HEK293 (cell line): ENCODE measurements around the gene P2RX1.

Experiments
- CTCF ChIA-PET: fragments of 350-600 bp; formaldehyde crosslinking; extraction: SDS; loops from one replicate; lab custom pipeline; 2021; ENCODE audit warnings: antibody characterized with exemption; lab: Yijun Ruan, JAX
- POLR2A ChIA-PET: fragments of 300-600 bp; formaldehyde crosslinking; extraction: SDS; loops from one replicate; lab custom pipeline; 2020; ENCODE audit warnings: antibody characterized with exemption, inconsistent platforms; lab: Yijun Ruan, JAX
- H3K27ac ChIP-seq: fragments of 200-500 bp; sonication (Bioruptor generic); 2 replicates; pipeline ENCODE4 v1.5.1; 2014; ENCODE audit warnings: low read depth, low read length, control low read depth, inconsistent platforms; ENCODE audit errors: extremely low read depth
- H3K36me3 ChIP-seq, 2 experiments: fragments of 200-500 bp in 1 of 2; sonication (Bioruptor generic) in 1 of 2; 1 replicate in 1 of 2; 2 replicates in 1 of 2; pipeline ENCODE4 v1.5.1; 2014 to 2017; ENCODE audit warnings: inconsistent platforms in 2 of 2, low read length in 2 of 2; ENCODE audit not compliant: control insufficient read depth in 2 of 2, insufficient read depth in 1 of 2
- H3K4me1 ChIP-seq: fragments of 200-500 bp; sonication (Bioruptor generic); 2 replicates; pipeline ENCODE4 v1.5.1; 2014; ENCODE audit warnings: mild to moderate bottlenecking, low read length, inconsistent platforms; ENCODE audit not compliant: control insufficient read depth, insufficient read depth
- H3K4me3 ChIP-seq: 2 replicates; pipeline ENCODE4 v1.5.1; 2011; ENCODE audit warnings: low read depth, mild to moderate bottlenecking, control low read depth, low read length, moderate library complexity
- H3K9me3 ChIP-seq: fragments of 200-500 bp; sonication (Bioruptor generic); 2 replicates; pipeline ENCODE4 v1.5.1; 2014; ENCODE audit warnings: low read depth, low read length, inconsistent platforms; ENCODE audit not compliant: control insufficient read depth, insufficient read depth
- EGR2 ChIP-seq: fragments of 450-650 bp; formaldehyde crosslinking; IDR thresholded peaks from 2 replicates; pipeline ENCODE4 v1.5.1; 2016; ENCODE audit warnings: low read depth, missing biosample characterization, missing genetic modification characterization
- KLF7 ChIP-seq: fragments of 450-650 bp; formaldehyde crosslinking; IDR thresholded peaks from 2 replicates; pipeline ENCODE4 v1.5.1; 2016; ENCODE audit warnings: missing biosample characterization, missing genetic modification characterization, borderline replicate concordance
- MYNN ChIP-seq: fragments of 450-650 bp; formaldehyde crosslinking; IDR thresholded peaks from 2 replicates; pipeline ENCODE4 v1.5.1; 2016; ENCODE audit warnings: missing biosample characterization, missing genetic modification characterization, borderline replicate concordance
- SETDB1 ChIP-seq: IDR thresholded peaks from one replicate; pipeline ENCODE4 v1.6.1; 2017; ENCODE audit warnings: mild to moderate bottlenecking, low read length, moderate library complexity, mixed read lengths; ENCODE audit not compliant: insufficient read length
- SP3 ChIP-seq: fragments of 450-650 bp; formaldehyde crosslinking; IDR thresholded peaks from 2 replicates; pipeline ENCODE4 v1.5.1; 2016; ENCODE audit warnings: missing biosample characterization, missing genetic modification characterization
- YY2 ChIP-seq: fragments of 450-650 bp; formaldehyde crosslinking; IDR thresholded peaks from 2 replicates; pipeline ENCODE4 v1.5.1; 2016; ENCODE audit warnings: missing biosample characterization, missing genetic modification characterization
- ZBTB17 ChIP-seq: fragments of 450-650 bp; formaldehyde crosslinking; IDR thresholded peaks from 2 replicates; pipeline ENCODE4 v1.5.1; 2016; ENCODE audit warnings: missing biosample characterization, missing genetic modification characterization
- ZBTB20 ChIP-seq: fragments of 450-650 bp; formaldehyde crosslinking; IDR thresholded peaks from 2 replicates; pipeline ENCODE4 v1.5.1; 2016; ENCODE audit warnings: missing biosample characterization, missing genetic modification characterization
- ZNF138 ChIP-seq: fragments of 450-650 bp; formaldehyde crosslinking; IDR thresholded peaks from 2 replicates; pipeline ENCODE4 v1.5.1; 2016; ENCODE audit warnings: missing biosample characterization, missing genetic modification characterization, borderline replicate concordance
- ZNF274 ChIP-seq, 2 experiments: fragments of 200-500 bp in 1 of 2; fragments of 450-650 bp in 1 of 2; sonication (Bioruptor generic) in 1 of 2; formaldehyde crosslinking in 1 of 2; IDR thresholded peaks; 2 replicates each; pipeline versions ENCODE4 v1.5.1 to v1.6.1; 2014 to 2016; ENCODE audit warnings: borderline replicate concordance in 1 of 2, inconsistent platforms in 1 of 2, low read length in 1 of 2, missing biosample characterization in 1 of 2, missing genetic modification characterization in 1 of 2
- ZNF335 ChIP-seq: fragments of 450-650 bp; formaldehyde crosslinking; conservative IDR thresholded peaks from 2 replicates; pipeline ENCODE4 v1.5.1; 2016; ENCODE audit warnings: missing biosample characterization, missing genetic modification characterization
- ZNF341 ChIP-seq: fragments of 450-650 bp; formaldehyde crosslinking; IDR thresholded peaks from 2 replicates; pipeline ENCODE4; 2016; ENCODE audit warnings: low read depth, missing biosample characterization, missing genetic modification characterization
- ZNF548 ChIP-seq: fragments of 450-650 bp; formaldehyde crosslinking; IDR thresholded peaks from 2 replicates; pipeline ENCODE4 v1.5.1; 2016; ENCODE audit warnings: missing biosample characterization, missing genetic modification characterization
- ZNF654 ChIP-seq: fragments of 450-650 bp; formaldehyde crosslinking; IDR thresholded peaks from 2 replicates; pipeline ENCODE4 v1.5.1; 2016; ENCODE audit warnings: low read depth, missing biosample characterization, missing genetic modification characterization
- ZXDB ChIP-seq: fragments of 450-650 bp; formaldehyde crosslinking; IDR thresholded peaks from 2 replicates; pipeline ENCODE4 v1.5.1; 2016; ENCODE audit warnings: missing biosample characterization, missing genetic modification characterization
- TF ChIP-seq, protein P1 (sequence below): fragments of 450-650 bp; formaldehyde crosslinking; IDR thresholded peaks from 2 replicates; pipeline ENCODE4 v1.5.1; 2016; ENCODE audit warnings: missing biosample characterization, missing genetic modification characterization
- TF ChIP-seq, protein P2 (sequence below): fragments of 450-650 bp; formaldehyde crosslinking; IDR thresholded peaks from 2 replicates; pipeline ENCODE4 v1.5.1; 2016; ENCODE audit warnings: missing biosample characterization, missing genetic modification characterization, borderline replicate concordance
- TF ChIP-seq, protein P3 (sequence below): fragments of 450-650 bp; formaldehyde crosslinking; IDR thresholded peaks from 2 replicates; pipeline ENCODE4 v1.5.1; 2016; ENCODE audit warnings: missing biosample characterization, missing genetic modification characterization
- TF ChIP-seq, protein P4 (sequence below): fragments of 450-650 bp; IDR thresholded peaks from 2 replicates; pipeline ENCODE4 v1.5.1; 2018; ENCODE audit warnings: missing biosample characterization, mild to moderate bottlenecking, missing genetic modification characterization

The P2RX1 gene

DNA sequence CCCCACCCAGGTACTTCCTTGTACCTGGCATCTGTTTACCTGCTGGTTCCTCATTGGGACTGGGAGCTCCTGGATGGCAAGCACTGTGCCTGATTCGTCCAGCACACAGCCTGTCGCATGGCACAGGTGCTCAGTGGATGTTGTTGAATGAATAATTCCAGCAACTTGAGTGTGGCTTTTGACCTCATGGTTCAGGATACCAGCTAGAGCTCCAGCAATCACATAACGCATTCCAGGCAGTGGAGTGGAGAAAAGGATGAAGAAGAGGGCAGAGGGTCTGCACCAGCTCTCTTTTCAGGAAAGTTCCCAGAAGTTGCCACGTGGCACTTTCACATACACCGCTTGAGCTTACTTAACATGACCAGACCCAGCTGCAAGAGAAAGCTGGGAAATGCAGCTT, 22.1 kb downstream of the P2RX1 start:
- Histone ChIP-seq H3K4me1 (peaks cover 30% of the 10 kb centered on the region), H3K36me3 (no peaks in the 10 kb centered on the region), H3K4me3 (no peak overlapping the region), H3K27ac (no peak overlapping the region)
- ChIA-PET POLR2A (interaction anchor here (0.9 to 2.6 kb wide), 5 partner anchors 9 to 249 kb away, joined by 3 to 13 read pairs (median 3); partner anchors contain the start of genes CYB5D2 and NCBP3), CTCF (interaction anchor here (0.6 to 3.2 kb wide), 10 partner anchors 9 to 156 kb away, joined by 3 to 20 read pairs (median 4); partner anchors contain the start of gene NCBP3)
- TF ChIP-seq, protein P1, sequence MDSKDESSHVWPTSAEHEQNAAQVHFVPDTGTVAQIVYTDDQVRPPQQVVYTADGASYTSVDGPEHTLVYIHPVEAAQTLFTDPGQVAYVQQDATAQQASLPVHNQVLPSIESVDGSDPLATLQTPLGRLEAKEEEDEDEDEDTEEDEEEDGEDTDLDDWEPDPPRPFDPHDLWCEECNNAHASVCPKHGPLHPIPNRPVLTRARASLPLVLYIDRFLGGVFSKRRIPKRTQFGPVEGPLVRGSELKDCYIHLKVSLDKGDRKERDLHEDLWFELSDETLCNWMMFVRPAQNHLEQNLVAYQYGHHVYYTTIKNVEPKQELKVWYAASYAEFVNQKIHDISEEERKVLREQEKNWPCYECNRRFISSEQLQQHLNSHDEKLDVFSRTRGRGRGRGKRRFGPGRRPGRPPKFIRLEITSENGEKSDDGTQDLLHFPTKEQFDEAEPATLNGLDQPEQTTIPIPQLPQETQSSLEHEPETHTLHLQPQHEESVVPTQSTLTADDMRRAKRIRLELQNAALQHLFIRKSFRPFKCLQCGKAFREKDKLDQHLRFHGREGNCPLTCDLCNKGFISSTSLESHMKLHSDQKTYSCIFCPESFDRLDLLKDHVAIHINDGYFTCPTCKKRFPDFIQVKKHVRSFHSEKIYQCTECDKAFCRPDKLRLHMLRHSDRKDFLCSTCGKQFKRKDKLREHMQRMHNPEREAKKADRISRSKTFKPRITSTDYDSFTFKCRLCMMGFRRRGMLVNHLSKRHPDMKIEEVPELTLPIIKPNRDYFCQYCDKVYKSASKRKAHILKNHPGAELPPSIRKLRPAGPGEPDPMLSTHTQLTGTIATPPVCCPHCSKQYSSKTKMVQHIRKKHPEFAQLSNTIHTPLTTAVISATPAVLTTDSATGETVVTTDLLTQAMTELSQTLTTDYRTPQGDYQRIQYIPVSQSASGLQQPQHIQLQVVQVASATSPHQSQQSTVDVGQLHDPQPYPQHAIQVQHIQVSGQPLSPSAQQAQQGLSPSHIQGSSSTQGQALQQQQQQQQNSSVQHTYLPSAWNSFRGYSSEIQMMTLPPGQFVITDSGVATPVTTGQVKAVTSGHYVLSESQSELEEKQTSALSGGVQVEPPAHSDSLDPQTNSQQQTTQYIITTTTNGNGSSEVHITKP (tag by site-specific recombination): no peak
- peak; percentile 62 for TF ChIP-seq SETDB1
- TF ChIP-seq, all 188 proteins: peak for 1
- no peaks in the 10 kb centered on the region for H3K9me3 ChIP-seq

DNA sequence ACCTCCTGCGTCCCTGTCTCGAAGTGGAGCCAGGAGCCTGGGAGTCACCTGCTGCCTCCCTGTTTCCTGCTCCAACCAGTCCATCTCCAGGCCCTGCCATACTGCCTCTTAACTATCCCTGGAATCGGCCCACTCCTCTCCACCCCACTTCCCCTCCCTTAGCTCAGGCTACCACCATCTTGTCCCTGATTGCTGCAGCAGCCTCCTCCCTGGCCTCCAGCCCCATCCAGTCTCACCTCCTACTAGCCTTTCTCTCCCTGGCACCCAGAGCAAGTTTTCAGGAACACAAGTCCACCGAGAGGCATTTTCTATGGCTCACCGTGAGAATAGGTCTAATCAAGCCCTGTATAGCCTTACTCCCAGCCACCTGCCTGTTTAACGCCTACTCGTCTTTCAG, 22.5 kb downstream of the P2RX1 start:
- TF ChIP-seq, protein P2, sequence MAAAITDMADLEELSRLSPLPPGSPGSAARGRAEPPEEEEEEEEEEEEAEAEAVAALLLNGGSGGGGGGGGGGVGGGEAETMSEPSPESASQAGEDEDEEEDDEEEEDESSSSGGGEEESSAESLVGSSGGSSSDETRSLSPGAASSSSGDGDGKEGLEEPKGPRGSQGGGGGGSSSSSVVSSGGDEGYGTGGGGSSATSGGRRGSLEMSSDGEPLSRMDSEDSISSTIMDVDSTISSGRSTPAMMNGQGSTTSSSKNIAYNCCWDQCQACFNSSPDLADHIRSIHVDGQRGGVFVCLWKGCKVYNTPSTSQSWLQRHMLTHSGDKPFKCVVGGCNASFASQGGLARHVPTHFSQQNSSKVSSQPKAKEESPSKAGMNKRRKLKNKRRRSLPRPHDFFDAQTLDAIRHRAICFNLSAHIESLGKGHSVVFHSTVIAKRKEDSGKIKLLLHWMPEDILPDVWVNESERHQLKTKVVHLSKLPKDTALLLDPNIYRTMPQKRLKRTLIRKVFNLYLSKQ (tag by site-specific recombination): no peak
- TF ChIP-seq ZBTB17 (tag by site-specific recombination): peak; percentile 41
- TF ChIP-seq ZBTB20 (tag by site-specific recombination): 0 out of 2 replicates have a peak, but pooled peaks have one; percentile 0
- TF ChIP-seq YY2 (tag by site-specific recombination): peak; percentile 41; the same call in 1 of the 2 replicates
- peak; percentile 96 for TF ChIP-seq ZNF548 (tag by site-specific recombination)
- peak; percentile 23; the same call in 1 of the 2 replicates for TF ChIP-seq ZNF341
- TF ChIP-seq ZXDB (tag by site-specific recombination): no peak
- TF ChIP-seq ZNF335 (tag by site-specific recombination): 0 out of 2 replicates have a peak, but pooled peaks have one; percentile 36
- Histone ChIP-seq H3K4me3 (peak overlapping the region; percentile 52; the same call in 1 of the 2 replicates), H3K4me1 (peaks cover 35% of the 10 kb centered on the region), H3K27ac (peak overlapping the region; percentile 90), H3K9me3 (no peaks in the 10 kb centered on the region), H3K36me3 (no peaks in the 10 kb centered on the region)
- POLR2A ChIA-PET: interaction anchor here (0.9 to 2.6 kb wide), 7 partner anchors 8 to 250 kb away, joined by 3 to 13 read pairs (median 3); partner anchors contain the start of genes CYB5D2 and NCBP3
- CTCF ChIA-PET: interaction anchor here (0.6 to 3.2 kb wide), 11 partner anchors 8 to 155 kb away, joined by 3 to 20 read pairs (median 3); partner anchors contain the start of gene P2RX1

DNA sequence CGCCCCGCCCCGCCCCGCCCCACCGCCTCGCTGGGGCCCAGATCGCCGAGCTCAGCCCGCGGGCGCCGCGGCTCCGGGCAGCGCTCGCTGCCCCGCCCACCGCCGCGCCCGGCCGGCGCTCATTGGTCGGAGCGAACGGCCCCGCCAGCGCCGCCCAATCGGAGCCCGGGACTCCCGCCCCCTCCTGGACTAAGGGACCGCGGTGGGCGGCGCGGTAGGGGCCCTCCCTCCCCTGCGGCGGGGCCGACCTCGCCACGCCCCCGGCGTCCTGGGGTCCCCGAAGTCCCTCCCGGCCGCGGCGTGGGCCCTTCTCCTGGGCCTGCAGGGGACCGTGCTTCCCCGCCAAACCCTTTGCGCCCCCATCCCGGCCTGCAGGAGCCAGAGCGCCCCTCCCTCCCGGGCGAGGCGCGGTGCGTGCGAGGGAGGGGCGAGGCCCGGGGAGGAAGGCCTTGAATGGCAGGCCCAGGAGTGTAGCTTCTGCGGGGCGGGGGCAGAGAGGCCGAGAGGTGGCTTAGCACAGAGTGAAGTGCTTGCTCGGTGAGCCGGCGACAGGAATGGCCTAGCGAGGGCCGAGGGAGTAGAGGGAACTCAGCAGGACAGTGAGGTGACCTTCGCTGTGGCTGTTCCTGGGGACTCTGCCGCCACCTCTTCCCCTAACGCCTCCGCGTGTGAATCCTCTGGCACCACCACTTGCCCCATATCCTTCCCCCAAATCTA, 23.1 kb downstream of the P2RX1 start, which contains the start of gene CAMKK1:
TSS of gene CAMKK1 (minus strand) at position 51 of the 717 bp plus-strand sequence. CDS start 7,366 bp downstream, outside the sequence.
- POLR2A ChIA-PET: interaction anchor here (0.9 to 2.6 kb wide), 8 partner anchors 9 to 250 kb away, joined by 3 to 13 read pairs (median 4); partner anchors contain the start of genes CYB5D2 and NCBP3
- peak within 1 kb of the TSS; percentile 90 for H3K27ac ChIP-seq
- H3K4me1 ChIP-seq: peaks cover 38% of the 10 kb centered on the region
- TF ChIP-seq ZBTB20 (tag by site-specific recombination) (peak; percentile 89; the same call in 1 of the 2 replicates), EGR2 (tag by site-specific recombination) (peak; percentile 81), ZNF654 (tag by site-specific recombination) (no peak), KLF7 (tag by site-specific recombination) (peak; percentile 83; the same call in 1 of the 2 replicates), SP3 (tag by site-specific recombination) (peak; percentile 87), ZNF138 (no peak), ZNF274 (IDR thresholded peaks at IDR 0.05; ENCODE audit: low read length) (no peak), ZNF274 (tag by site-specific recombination; IDR thresholded peaks at IDR 0.05; ENCODE audit: borderline replicate concordance) (no peak), MYNN (tag by site-specific recombination) (no peak)
- TF ChIP-seq, protein P3, sequence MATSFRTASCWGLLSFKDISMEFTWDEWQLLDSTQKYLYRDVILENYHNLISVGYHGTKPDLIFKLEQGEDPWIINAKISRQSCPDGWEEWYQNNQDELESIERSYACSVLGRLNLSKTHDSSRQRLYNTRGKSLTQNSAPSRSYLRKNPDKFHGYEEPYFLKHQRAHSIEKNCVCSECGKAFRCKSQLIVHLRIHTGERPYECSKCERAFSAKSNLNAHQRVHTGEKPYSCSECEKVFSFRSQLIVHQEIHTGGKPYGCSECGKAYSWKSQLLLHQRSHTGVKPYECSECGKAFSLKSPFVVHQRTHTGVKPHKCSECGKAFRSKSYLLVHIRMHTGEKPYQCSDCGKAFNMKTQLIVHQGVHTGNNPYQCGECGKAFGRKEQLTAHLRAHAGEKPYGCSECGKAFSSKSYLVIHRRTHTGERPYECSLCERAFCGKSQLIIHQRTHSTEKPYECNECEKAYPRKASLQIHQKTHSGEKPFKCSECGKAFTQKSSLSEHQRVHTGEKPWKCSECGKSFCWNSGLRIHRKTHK: no peak
- TF ChIP-seq, protein P4, sequence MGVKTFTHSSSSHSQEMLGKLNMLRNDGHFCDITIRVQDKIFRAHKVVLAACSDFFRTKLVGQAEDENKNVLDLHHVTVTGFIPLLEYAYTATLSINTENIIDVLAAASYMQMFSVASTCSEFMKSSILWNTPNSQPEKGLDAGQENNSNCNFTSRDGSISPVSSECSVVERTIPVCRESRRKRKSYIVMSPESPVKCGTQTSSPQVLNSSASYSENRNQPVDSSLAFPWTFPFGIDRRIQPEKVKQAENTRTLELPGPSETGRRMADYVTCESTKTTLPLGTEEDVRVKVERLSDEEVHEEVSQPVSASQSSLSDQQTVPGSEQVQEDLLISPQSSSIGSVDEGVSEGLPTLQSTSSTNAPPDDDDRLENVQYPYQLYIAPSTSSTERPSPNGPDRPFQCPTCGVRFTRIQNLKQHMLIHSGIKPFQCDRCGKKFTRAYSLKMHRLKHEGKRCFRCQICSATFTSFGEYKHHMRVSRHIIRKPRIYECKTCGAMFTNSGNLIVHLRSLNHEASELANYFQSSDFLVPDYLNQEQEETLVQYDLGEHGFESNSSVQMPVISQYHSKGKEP (tag by site-specific recombination): no peak

More for the DNA sequence above, 23.1 kb downstream of the P2RX1 start, which contains the start of gene CAMKK1:
- no peaks in the 10 kb centered on the region for H3K36me3 ChIP-seq
- CTCF ChIA-PET: interaction anchor here (0.6 to 3.2 kb wide), 10 partner anchors 8 to 1412 kb away, joined by 3 to 20 read pairs (median 4); partner anchors contain the start of genes NCBP3 and P2RX1
- H3K9me3 ChIP-seq: no peaks in the 10 kb centered on the region
- H3K4me3 ChIP-seq: peak within 1 kb of the TSS; percentile 56
